PC-9 (cell line): ENCODE measurements around the gene KIF16B. TPM values are rescaled to one million over a fixed set of nuclear protein-coding genes. Genes with fewer than 3 reads are reported as not detected.

Experiments
- BruUV-seq: library from RNA; stranded (reverse); fragments of 400-500 nt; replicated peaks from 2 replicates; lab custom pipeline; 2021; lab: Mats Ljungman, UMichigan
- CTCF ChIA-PET: fragments of 300-600 bp; sonication (Branson Sonifier 250); formaldehyde crosslinking; loops from one replicate; lab custom pipeline; 2022; ENCODE audit warnings: antibody characterized with exemption; lab: Charles Lee
- POLR2A ChIA-PET: fragments of 300-600 bp; sonication (Branson Sonifier 250); formaldehyde crosslinking; loops from one replicate; lab custom pipeline; 2022; ENCODE audit warnings: antibody characterized with exemption; ENCODE audit not compliant: unreplicated experiment; lab: Charles Lee
- DNase-seq, 2 experiments: peaks; one replicate each; pipeline versions ENCODE4 v3.0.0 to v3.0.0-alpha.2; 2015 to 2022; ENCODE audit warnings: mixed read lengths in 1 of 2
- H2AFZ ChIP-seq: fragments of 200-600 bp; sonication (generic); 2 replicates; pipeline ENCODE4 v1.8.1; 2017; ENCODE audit warnings: antibody characterized with exemption
- H3F3A ChIP-seq: fragments of 200-600 bp; sonication (generic); 2 replicates; pipeline ENCODE4 v1.8.1; 2017; ENCODE audit warnings: antibody characterized with exemption, mild to moderate bottlenecking, low read depth; ENCODE audit not compliant: insufficient read depth
- H3K27ac ChIP-seq: fragments of 200-600 bp; sonication (generic); 2 replicates; pipeline ENCODE4 v1.6.1; 2016; ENCODE audit warnings: mixed run types
- H3K27me3 ChIP-seq: fragments of 200-600 bp; sonication (generic); 2 replicates; pipeline ENCODE4 v1.6.1; 2016; ENCODE audit warnings: low read depth, mixed run types; ENCODE audit not compliant: insufficient read depth
- H3K36me3 ChIP-seq: fragments of 200-600 bp; sonication (generic); 2 replicates; pipeline ENCODE4 v1.6.1; 2016; ENCODE audit warnings: low read depth, mixed run types
- H3K4me1 ChIP-seq: fragments of 200-600 bp; sonication (generic); replicated peaks from 2 replicates; pipeline ENCODE4 v1.6.1; 2016; ENCODE audit warnings: mixed run types; ENCODE audit not compliant: insufficient read depth
- H3K4me2 ChIP-seq: fragments of 200-600 bp; sonication (generic); 2 replicates; pipeline ENCODE4 v1.6.1; 2017; ENCODE audit warnings: mixed run types
- H3K4me3 ChIP-seq: fragments of 200-600 bp; sonication (generic); 2 replicates; pipeline ENCODE4 v1.6.1; 2016; ENCODE audit warnings: mixed run types
- H3K79me2 ChIP-seq: fragments of 200-600 bp; sonication (generic); 2 replicates; pipeline ENCODE4 v1.6.1; 2017; ENCODE audit warnings: low read depth, mixed run types
- H3K9me2 ChIP-seq: fragments of 200-600 bp; sonication (generic); 2 replicates; pipeline ENCODE4 v1.8.1; 2017; ENCODE audit warnings: mild to moderate bottlenecking; ENCODE audit not compliant: insufficient read depth
- H3K9me3 ChIP-seq: fragments of 200-600 bp; sonication (generic); 2 replicates; pipeline ENCODE4 v1.8.1; 2016; ENCODE audit warnings: low read depth; ENCODE audit not compliant: insufficient read depth
- H4K20me1 ChIP-seq: fragments of 200-600 bp; sonication (generic); 2 replicates; pipeline ENCODE4 v1.8.1; 2017; ENCODE audit not compliant: insufficient read depth
- EZH2 ChIP-seq: fragments of 200-600 bp; sonication (generic); IDR thresholded peaks from 2 replicates; pipeline ENCODE4 v1.8.0; 2017; ENCODE audit warnings: antibody characterized with exemption, low read depth
- intact Hi-C: fragments of 100-400 bp; cut with micrococcal nuclease; formaldehyde crosslinking; loops from one replicate; pipeline ENCODE4 v1.10.0; 2022; ENCODE audit not compliant: unreplicated experiment
- total RNA-seq: library from RNA; stranded (reverse); gene quantifications from 2 replicates; pipeline ENCODE4 v1.2.3, GENCODE V29; 2021
- TF ChIP-seq, protein P1 (sequence below): fragments of 200-600 bp; sonication (generic); conservative IDR thresholded peaks from 2 replicates; pipeline ENCODE4 v1.6.1; 2017; ENCODE audit warnings: mixed run types, antibody characterized with exemption, mild to moderate bottlenecking, moderate library complexity

Gene KIF16B
- total RNA-seq, 1 experiment from 2014 or later: 17.6 TPM

- Histone ChIP-seq H2AFZ (no peak overlapping the region), H3K79me2 (no peaks in the 10 kb centered on the region), H3K9me3 (no peaks in the 10 kb centered on the region), H3K4me3 (no peak overlapping the region), H3K27me3 (no peaks in the 10 kb centered on the region), H3F3A (no peaks in the 10 kb centered on the region), H4K20me1 (no peaks in the 10 kb centered on the region), H3K4me1 (no peaks in the 10 kb centered on the region), H3K9me2 (no peaks in the 10 kb centered on the region), H3K36me3 (no peaks in the 10 kb centered on the region), H3K27ac (no peak overlapping the region), H3K4me2 (no peak overlapping the region)
- no peak for DNase-seq
- TF ChIP-seq EZH2: no peak
- TF ChIP-seq, protein P1, sequence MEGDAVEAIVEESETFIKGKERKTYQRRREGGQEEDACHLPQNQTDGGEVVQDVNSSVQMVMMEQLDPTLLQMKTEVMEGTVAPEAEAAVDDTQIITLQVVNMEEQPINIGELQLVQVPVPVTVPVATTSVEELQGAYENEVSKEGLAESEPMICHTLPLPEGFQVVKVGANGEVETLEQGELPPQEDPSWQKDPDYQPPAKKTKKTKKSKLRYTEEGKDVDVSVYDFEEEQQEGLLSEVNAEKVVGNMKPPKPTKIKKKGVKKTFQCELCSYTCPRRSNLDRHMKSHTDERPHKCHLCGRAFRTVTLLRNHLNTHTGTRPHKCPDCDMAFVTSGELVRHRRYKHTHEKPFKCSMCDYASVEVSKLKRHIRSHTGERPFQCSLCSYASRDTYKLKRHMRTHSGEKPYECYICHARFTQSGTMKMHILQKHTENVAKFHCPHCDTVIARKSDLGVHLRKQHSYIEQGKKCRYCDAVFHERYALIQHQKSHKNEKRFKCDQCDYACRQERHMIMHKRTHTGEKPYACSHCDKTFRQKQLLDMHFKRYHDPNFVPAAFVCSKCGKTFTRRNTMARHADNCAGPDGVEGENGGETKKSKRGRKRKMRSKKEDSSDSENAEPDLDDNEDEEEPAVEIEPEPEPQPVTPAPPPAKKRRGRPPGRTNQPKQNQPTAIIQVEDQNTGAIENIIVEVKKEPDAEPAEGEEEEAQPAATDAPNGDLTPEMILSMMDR: no peak
- BruUV-seq: no TSS peak
- ChIA-PET POLR2A (no interaction called here), CTCF (no interaction called here)
- intact Hi-C loops: no loop called here
These were observed 79.8 kb downstream of the KIF16B start for GRCh38 chr20:16493486-16493885.

DNA sequence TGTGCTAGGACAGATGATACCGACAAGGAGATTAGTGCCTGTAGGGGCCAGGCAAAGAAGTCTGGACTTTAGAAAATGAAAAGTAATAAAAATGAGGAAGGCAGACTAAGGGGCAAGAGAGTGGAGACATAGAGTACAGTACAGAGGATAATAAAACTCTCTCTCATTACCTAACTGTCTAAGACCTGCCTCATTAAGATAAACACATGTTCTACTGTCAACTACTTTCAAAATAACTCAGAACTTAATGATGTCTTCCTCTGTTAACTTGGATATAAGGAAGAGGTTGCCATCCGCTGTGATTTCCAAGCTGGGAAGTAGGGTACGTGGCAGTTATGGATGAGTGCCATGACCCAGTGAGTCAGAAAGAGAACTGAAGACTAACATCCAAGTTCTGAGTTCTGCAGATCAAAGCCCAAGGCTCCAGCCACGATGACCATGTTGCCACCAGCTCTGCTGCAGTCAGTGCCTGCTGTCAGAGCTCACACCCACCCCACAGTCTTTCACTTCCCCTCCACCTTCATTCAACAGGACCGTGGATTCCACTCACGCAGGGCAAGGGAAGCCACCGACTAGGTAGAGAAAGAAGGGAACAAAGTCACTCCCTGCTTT lies 81.8 kb downstream of the KIF16B start:
- no peak for DNase-seq
- H3F3A ChIP-seq: no peaks in the 10 kb centered on the region
- ChIA-PET CTCF (no interaction called here), POLR2A (no interaction called here)
- H3K36me3 ChIP-seq: no peaks in the 10 kb centered on the region
- no TSS peak for BruUV-seq
- H3K4me1 ChIP-seq: no peaks in the 10 kb centered on the region
- no peak overlapping the region for H3K27ac ChIP-seq
- no peak overlapping the region for H3K4me3 ChIP-seq
- TF ChIP-seq, protein P1: no peak
- TF ChIP-seq EZH2: no peak
- no peaks in the 10 kb centered on the region for H3K79me2 ChIP-seq
- no peak overlapping the region for H3K4me2 ChIP-seq
- H3K9me3 ChIP-seq: no peaks in the 10 kb centered on the region
- H2AFZ ChIP-seq: no peak overlapping the region
- H3K9me2 ChIP-seq: no peaks in the 10 kb centered on the region
- no peaks in the 10 kb centered on the region for H4K20me1 ChIP-seq
- no peaks in the 10 kb centered on the region for H3K27me3 ChIP-seq
- intact Hi-C loops: no loop called here

DNA sequence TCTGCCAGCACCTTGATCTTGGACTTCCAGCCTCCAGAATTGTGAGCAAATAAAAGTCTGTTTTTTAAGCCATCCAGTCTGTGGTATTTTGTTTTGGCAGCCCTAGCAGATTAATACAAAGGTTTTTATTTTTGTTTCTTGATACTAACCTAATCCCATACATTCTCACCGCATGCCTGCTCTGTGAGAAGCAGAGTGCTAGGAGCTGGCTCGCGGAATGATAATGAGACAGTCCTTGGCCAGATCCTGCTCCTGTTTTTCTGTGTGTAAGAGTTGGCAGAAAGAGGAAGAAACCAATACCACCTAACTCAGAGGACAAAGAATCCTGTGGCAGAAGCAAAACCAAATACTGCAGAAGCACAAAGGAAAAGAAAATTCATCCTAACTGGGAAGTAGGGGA lies 82.6 kb downstream of the KIF16B start:
- BruUV-seq: no TSS peak

More for the DNA sequence above, 82.6 kb downstream of the KIF16B start:
- ChIA-PET POLR2A (no interaction called here), CTCF (no interaction called here)
- H3K9me2 ChIP-seq: no peaks in the 10 kb centered on the region
- no peaks in the 10 kb centered on the region for H3K27me3 ChIP-seq
- no peak for TF ChIP-seq EZH2
- TF ChIP-seq, protein P1: no peak
- no peaks in the 10 kb centered on the region for H3K9me3 ChIP-seq
- H3F3A ChIP-seq: no peaks in the 10 kb centered on the region
- H3K4me1 ChIP-seq: no peaks in the 10 kb centered on the region
- DNase-seq: no peak
- no peaks in the 10 kb centered on the region for H4K20me1 ChIP-seq
- no peaks in the 10 kb centered on the region for H3K36me3 ChIP-seq
- no peak overlapping the region for H3K4me2 ChIP-seq
- intact Hi-C loops: no loop called here
- H3K4me3 ChIP-seq: no peak overlapping the region
- no peaks in the 10 kb centered on the region for H3K79me2 ChIP-seq
- no peak overlapping the region for H2AFZ ChIP-seq
- no peak overlapping the region for H3K27ac ChIP-seq
